ENCODE data around the gene GINS2.

Gene GINS2

DNA sequence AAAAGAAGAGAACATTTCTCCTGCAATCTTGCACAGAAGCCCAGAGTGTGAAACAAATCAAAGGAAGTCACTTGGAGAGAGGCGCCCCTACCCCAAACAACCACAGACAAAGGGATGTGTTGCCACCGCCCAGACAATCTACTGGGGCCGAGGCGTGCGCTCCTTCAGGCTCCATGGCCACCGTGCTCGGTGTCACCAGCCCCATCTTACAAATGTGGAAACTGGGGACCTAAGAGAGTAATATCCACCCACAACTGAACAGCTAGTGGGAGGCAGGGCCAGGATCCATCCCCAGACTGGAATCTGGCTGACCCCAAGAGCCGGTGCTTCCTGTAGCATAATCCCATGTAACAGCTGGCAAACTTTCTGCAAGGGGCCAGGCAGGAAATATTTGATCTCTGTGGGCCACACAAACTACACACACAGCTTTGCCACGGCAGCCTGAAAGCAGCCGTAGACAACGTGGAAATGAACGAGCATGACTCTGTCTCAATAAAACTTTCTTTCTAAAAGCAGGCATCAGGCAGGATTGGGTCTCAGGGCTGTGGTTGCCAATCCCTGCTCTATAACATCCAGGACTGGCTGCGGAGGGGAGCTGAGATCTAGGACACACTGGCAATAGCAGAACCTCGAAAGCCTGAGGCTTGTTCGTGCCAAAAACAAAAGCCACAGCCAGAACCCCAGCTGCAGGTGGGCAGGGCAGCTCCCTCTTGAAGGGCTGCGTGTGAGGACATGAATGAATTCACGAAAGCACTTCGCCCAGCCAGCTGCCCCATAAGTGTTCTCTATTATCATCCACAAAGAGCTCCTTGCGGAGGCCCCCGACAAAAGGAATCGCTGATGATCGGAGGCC, 26.6 kb upstream of the GINS2 start:
- peaks cover 0 to 13% of the 10 kb centered on the region in 2 donors for H3K4me1 ChIP-seq (ENCODE audit: control insufficient read depth in 1 of 2, insufficient read depth in 2 of 2, low read length in 2 of 2)
- no peak overlapping the region for H3K27ac ChIP-seq (ENCODE audit: low read length)
- H3K27me3 ChIP-seq (ENCODE audit: low read depth, low read length), result no peaks in the 10 kb centered on the region
- peaks cover 0 to 4% of the 10 kb centered on the region in 2 donors for H3K36me3 ChIP-seq (ENCODE audit: control insufficient read depth in 1 of 2, insufficient read depth in 2 of 2, low read length in 2 of 2)
- H3K9me3 ChIP-seq (ENCODE audit: control insufficient read depth in 1 of 2, low read length in 2 of 2), result peaks cover 0 to 8% of the 10 kb centered on the region in 2 donors
- no peak overlapping the region for H3K4me3 ChIP-seq (ENCODE audit: low read depth in 1 of 2, low read length in 2 of 2)

DNA sequence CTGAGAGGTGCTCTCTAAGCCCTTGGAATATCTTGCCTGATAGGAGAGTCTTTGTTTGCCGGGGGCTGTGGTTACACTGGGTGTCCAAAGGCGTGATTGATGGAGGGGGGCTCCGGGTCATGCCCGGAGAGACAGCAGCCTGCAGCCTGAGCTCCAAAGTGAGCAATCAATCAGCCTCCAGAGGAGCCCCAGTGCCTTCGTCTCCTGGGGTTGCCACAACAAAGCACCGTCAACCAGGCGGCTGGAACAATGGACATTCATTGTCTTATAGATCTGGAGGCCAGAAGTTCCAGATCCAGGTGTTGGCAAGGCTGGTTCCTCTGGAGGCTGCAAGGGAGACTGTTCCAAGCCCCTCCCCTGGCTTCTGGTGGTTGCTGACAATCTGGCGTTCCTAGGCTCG, 24.0 kb upstream of the GINS2 start:
- Histone ChIP-seq H3K36me3 (ENCODE audit: control insufficient read depth in 1 of 2, insufficient read depth in 2 of 2, low read length in 2 of 2) (peaks cover 0 to 4% of the 10 kb centered on the region in 2 donors), H3K27me3 (ENCODE audit: low read depth, low read length) (no peaks in the 10 kb centered on the region)

DNA sequence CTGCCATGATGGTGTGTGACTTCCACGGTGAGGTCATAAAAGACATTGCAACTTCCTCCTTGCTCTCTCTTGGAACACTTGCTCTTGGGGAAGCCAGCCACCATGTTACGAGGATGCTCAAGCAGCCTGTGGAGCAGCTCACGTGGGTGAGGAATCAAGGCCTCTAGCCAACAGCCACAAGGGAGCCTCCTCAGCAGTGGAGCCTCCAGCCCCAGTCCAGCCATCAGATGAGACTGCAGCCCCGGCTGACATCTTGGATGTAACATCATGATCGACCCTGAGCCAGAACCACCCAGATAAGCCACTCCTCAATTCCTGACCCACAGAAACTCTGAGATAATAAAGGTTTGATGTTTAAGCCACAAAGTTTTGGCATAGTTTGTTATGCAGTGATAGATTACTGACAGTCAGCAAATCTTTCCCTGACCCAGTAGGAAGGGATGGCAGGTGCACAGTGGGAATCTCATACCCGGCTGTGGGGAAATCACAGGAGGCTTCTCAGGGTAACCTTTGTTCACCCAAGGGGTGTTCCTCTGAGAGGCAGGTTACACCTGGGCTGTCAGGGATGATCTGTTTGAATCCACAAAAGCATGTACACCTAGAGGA, 23.3 kb upstream of the GINS2 start:
- Histone ChIP-seq H3K27ac (ENCODE audit: low read length) (no peak overlapping the region), H3K4me3 (ENCODE audit: low read depth in 1 of 2, low read length in 2 of 2) (no peak overlapping the region), H3K4me1 (ENCODE audit: control insufficient read depth in 1 of 2, insufficient read depth in 2 of 2, low read length in 2 of 2) (peaks cover 0 to 13% of the 10 kb centered on the region in 2 donors), H3K36me3 (ENCODE audit: control insufficient read depth in 1 of 2, insufficient read depth in 2 of 2, low read length in 2 of 2) (peaks cover 0 to 4% of the 10 kb centered on the region in 2 donors), H3K9me3 (ENCODE audit: control insufficient read depth in 1 of 2, low read length in 2 of 2) (peaks cover 0 to 8% of the 10 kb centered on the region in 2 donors), H3K27me3 (ENCODE audit: low read depth, low read length) (no peaks in the 10 kb centered on the region)

More for the DNA sequence above, 24.0 kb upstream of the GINS2 start:
- no peak overlapping the region for H3K4me3 ChIP-seq (ENCODE audit: low read depth in 1 of 2, low read length in 2 of 2)
- no peak overlapping the region for H3K27ac ChIP-seq (ENCODE audit: low read length)
- H3K4me1 ChIP-seq (ENCODE audit: control insufficient read depth in 1 of 2, insufficient read depth in 2 of 2, low read length in 2 of 2), result peaks cover 0 to 13% of the 10 kb centered on the region in 2 donors
- peaks cover 0 to 8% of the 10 kb centered on the region in 2 donors for H3K9me3 ChIP-seq (ENCODE audit: control insufficient read depth in 1 of 2, low read length in 2 of 2)

DNA sequence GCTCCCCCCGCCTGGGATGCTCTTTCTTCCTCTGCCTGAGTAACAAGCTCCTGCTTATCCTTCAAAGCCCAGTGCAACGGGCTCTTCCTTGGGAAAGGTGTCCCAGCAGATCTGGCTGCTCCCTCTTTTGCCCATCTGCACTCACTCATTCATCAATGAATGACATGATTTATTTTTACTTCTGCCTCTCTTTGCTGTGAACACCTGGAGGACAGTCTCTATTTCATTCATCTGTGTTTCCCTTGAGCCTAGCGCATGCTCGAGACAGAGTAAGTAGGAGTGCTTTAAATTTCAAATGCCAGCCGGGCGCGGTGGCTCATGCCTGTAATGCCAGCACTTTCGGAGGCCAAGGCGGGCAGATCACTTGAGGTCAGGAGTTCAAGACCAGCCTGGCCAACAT, 22.0 kb upstream of the GINS2 start:
- Histone ChIP-seq H3K27me3 (ENCODE audit: low read depth, low read length) (no peaks in the 10 kb centered on the region), H3K9me3 (ENCODE audit: control insufficient read depth in 1 of 2, low read length in 2 of 2) (peaks cover 0 to 8% of the 10 kb centered on the region in 2 donors), H3K36me3 (ENCODE audit: control insufficient read depth in 1 of 2, insufficient read depth in 2 of 2, low read length in 2 of 2) (peaks cover 0 to 4% of the 10 kb centered on the region in 2 donors), H3K4me1 (ENCODE audit: control insufficient read depth in 1 of 2, insufficient read depth in 2 of 2, low read length in 2 of 2) (peaks cover 0 to 2% of the 10 kb centered on the region in 2 donors), H3K4me3 (ENCODE audit: low read depth in 1 of 2, low read length in 2 of 2) (no peak overlapping the region), H3K27ac (ENCODE audit: low read length) (no peak overlapping the region)

DNA sequence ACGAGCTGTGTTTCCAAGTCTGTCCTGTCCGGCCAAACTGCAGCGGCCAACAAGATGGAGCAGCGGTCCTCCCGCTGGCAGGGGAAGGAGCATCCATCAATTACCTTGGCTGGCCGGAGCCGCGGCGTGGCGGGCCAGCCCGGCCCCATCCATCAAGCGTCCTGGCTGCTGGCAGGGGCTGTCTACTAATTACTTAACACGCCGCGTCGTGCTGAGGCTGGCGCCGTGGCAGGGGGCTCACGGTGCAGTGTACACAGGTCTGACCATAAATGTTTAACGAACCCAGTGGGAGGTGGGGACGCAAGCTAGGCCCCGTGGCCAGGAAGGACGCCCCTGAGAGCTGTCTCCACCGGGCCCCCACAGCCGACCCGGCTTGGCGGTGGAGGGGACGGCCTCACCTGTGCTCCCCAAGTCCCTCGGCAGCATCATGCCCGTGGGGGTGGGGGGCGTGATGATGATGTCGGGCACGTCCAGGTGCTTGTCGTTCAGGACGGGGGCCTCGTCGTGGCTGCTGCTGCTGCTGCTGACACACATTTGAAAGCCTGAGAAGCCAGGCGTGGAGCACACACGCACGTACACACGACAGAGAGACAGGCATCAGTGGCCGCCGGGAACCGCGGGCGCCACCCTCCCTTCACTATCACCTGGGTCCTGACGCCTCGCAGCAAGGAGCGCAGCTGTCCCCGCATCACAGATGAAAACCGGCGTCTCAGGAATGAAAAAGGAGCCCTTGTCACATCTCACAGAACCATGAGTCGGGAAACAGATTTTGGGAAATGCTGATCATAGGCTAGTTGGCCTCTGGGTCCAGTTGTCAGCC, 21.2 kb upstream of the GINS2 start:
- peaks cover 0 to 8% of the 10 kb centered on the region in 2 donors for H3K9me3 ChIP-seq (ENCODE audit: control insufficient read depth in 1 of 2, low read length in 2 of 2)
- peaks cover 0 to 4% of the 10 kb centered on the region in 2 donors for H3K36me3 ChIP-seq (ENCODE audit: control insufficient read depth in 1 of 2, insufficient read depth in 2 of 2, low read length in 2 of 2)
- H3K4me1 ChIP-seq (ENCODE audit: control insufficient read depth in 1 of 2, insufficient read depth in 2 of 2, low read length in 2 of 2), result no peaks in the 10 kb centered on the region
- no peak overlapping the region for H3K4me3 ChIP-seq (ENCODE audit: low read depth in 1 of 2, low read length in 2 of 2)
- H3K27me3 ChIP-seq (ENCODE audit: low read depth, low read length), result no peaks in the 10 kb centered on the region
- H3K27ac ChIP-seq (ENCODE audit: low read length), result no peak overlapping the region

DNA sequence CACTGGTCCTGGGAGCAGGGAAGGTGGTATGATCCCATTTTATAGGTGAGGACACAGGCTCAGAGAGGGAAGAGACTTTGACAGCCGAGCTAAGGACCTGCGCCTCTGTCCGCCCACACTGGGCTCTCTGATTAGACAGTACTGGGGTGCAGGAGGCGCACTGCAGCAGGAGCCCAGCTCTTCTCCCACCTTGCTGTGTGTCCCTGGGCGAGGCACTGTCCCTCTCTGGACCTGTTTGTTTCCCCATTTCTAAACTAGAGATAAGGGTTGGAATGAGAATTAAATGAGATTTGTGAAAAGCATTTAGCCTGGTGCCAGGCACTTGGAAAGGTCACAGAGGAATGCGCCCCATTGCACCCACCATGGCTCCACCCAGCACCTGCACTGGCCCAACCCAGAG, 19.6 kb upstream of the GINS2 start:
- Histone ChIP-seq H3K9me3 (ENCODE audit: control insufficient read depth in 1 of 2, low read length in 2 of 2) (peaks cover 0 to 8% of the 10 kb centered on the region in 2 donors), H3K27me3 (ENCODE audit: low read depth, low read length) (no peaks in the 10 kb centered on the region), H3K36me3 (ENCODE audit: control insufficient read depth in 1 of 2, insufficient read depth in 2 of 2, low read length in 2 of 2) (peaks cover 0 to 4% of the 10 kb centered on the region in 2 donors), H3K4me1 (ENCODE audit: control insufficient read depth in 1 of 2, insufficient read depth in 2 of 2, low read length in 2 of 2) (no peaks in the 10 kb centered on the region), H3K4me3 (ENCODE audit: low read depth in 1 of 2, low read length in 2 of 2) (no peak overlapping the region), H3K27ac (ENCODE audit: low read length) (no peak overlapping the region)

DNA sequence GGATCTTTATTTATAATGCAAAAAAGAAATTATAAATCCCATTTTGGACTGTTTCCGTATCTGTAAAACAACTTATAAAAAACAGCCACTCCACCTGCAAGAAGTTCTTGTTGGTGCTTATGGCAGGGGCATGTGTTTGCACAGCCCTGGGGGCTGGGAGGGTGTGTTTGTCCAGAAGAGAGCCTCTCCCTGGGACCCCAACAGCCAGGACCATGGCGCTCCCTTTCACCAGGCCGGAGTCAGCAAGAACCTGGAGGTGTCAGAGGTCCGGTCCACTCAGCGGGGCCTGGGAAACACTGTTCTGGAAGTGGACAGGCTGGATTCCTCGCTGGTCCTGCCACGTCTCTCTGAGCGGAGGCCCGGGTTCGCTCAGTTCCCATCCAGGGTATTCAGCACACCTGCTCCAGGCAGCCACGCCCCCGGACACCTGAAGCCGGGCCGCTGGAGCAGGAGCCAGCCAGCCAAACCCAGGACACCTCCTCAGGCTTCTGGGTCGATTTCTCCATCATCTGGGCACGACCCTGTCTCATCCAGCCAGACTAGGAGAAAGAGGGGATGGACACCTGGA, 18.9 kb upstream of the GINS2 start:
- Histone ChIP-seq H3K9me3 (ENCODE audit: control insufficient read depth in 1 of 2, low read length in 2 of 2) (peaks cover 0 to 8% of the 10 kb centered on the region in 2 donors), H3K4me1 (ENCODE audit: control insufficient read depth in 1 of 2, insufficient read depth in 2 of 2, low read length in 2 of 2) (no peaks in the 10 kb centered on the region), H3K27ac (ENCODE audit: low read length) (no peak overlapping the region), H3K27me3 (ENCODE audit: low read depth, low read length) (no peaks in the 10 kb centered on the region), H3K4me3 (ENCODE audit: low read depth in 1 of 2, low read length in 2 of 2) (no peak overlapping the region), H3K36me3 (ENCODE audit: control insufficient read depth in 1 of 2, insufficient read depth in 2 of 2, low read length in 2 of 2) (peaks cover 0 to 4% of the 10 kb centered on the region in 2 donors)

DNA sequence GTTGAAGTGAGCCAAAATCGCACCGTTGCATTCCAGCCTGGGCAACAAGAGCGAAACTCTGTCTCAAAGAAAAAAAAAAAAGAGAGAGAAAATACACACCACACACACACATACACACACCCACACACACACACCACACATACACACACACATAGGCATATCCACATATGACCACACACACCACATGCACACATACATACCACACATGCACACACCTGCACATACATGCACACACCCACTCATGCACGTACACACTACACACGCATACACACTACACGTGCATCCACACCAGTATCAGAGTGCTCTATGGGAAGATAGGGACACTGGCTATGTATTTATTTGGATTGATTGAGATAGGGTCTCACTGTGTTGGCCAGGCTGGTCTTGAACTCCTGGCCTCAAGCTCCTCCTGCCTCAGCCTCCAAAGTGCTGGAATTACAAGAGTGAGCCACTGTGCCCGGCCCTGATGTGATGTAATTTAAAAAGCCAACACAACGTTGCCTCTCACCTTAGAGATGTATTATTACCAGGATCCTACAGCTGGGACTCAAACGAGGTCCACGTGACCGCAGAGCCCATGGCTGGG, 17.8 kb upstream of the GINS2 start:
- H3K36me3 ChIP-seq (ENCODE audit: control insufficient read depth in 1 of 2, insufficient read depth in 2 of 2, low read length in 2 of 2), result no peaks in the 10 kb centered on the region
- no peaks in the 10 kb centered on the region for H3K9me3 ChIP-seq (ENCODE audit: control insufficient read depth in 1 of 2, low read length in 2 of 2)
- H3K27me3 ChIP-seq (ENCODE audit: low read depth, low read length), result no peaks in the 10 kb centered on the region
- no peak overlapping the region for H3K4me3 ChIP-seq (ENCODE audit: low read depth in 1 of 2, low read length in 2 of 2)
- no peak overlapping the region for H3K27ac ChIP-seq (ENCODE audit: low read length)
- no peaks in the 10 kb centered on the region for H3K4me1 ChIP-seq (ENCODE audit: control insufficient read depth in 1 of 2, insufficient read depth in 2 of 2, low read length in 2 of 2)

DNA sequence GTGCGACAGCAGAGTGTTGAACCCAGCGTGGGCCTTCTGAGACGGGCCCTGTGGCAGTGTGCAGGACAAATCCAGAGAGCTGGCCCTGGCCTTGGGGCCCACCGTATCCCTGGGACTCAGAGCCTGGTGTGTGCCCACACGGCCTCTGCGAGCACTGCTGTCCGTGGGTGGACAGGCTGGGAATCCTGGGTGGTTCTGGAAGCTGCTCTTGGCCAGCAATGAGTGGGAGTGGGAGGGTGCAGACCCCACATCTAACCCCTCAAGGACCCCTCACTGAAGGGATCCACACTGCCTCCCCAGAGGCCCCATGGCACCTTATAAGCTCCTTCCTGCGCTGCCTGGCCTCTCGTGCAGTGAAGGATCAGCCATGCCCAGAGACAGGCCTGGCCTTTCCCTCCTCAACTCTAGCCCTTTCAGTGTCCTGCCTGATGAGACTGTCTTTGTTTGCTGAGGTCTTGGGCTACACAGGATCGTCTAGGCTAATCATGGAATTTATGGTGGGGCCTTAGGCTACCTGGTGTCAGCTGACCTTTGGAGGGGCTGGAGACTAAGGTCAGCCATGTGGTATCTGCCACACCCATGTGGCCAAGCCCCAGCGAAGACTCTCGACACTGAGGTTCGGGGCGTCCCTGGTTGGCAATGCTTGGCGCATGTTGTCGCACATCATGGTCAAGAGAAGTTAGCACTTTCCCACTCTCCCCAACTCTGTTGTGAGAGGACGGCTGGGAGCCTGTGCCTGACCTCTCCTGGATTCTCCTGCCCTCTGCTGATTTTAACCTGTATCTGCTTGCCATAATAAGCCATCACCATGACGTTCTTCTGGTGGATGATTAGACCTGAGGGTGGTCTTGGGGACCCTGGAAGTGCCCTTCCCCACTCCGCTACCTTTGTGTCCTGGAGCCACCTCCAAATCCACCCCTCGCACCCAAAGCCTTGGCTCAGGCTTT, 16.4 kb upstream of the GINS2 start:
- no peaks in the 10 kb centered on the region for H3K27me3 ChIP-seq (ENCODE audit: low read depth, low read length)
- no peak overlapping the region for H3K27ac ChIP-seq (ENCODE audit: low read length)
- no peak overlapping the region for H3K4me3 ChIP-seq (ENCODE audit: low read depth in 1 of 2, low read length in 2 of 2)
- no peaks in the 10 kb centered on the region for H3K9me3 ChIP-seq (ENCODE audit: control insufficient read depth in 1 of 2, low read length in 2 of 2)
- H3K36me3 ChIP-seq (ENCODE audit: control insufficient read depth in 1 of 2, insufficient read depth in 2 of 2, low read length in 2 of 2), result no peaks in the 10 kb centered on the region
- H3K4me1 ChIP-seq (ENCODE audit: control insufficient read depth in 1 of 2, insufficient read depth in 2 of 2, low read length in 2 of 2), result no peaks in the 10 kb centered on the region

DNA sequence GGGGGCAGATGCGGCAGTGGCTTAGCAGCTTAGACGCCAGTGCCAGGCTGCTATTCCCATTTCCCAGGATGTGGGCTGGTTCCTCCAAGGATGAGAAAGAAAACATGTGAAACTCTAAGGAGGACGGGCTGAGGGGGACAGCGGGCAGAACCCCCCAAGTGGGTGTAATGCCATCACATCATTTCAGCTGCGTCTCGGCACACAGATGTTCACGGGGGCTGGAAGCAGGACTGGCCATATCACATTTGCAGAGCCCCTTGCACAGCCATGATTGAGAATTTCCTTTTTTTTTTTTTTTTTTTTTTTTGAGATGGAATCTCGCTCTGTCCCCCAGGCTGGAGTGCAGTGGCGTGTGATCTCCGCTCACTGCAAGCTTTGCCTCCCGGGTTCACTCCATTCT, 15.3 kb upstream of the GINS2 start:
- H3K27me3 ChIP-seq (ENCODE audit: low read depth, low read length), result no peaks in the 10 kb centered on the region
- H3K9me3 ChIP-seq (ENCODE audit: control insufficient read depth in 1 of 2, low read length in 2 of 2), result no peaks in the 10 kb centered on the region
- no peak overlapping the region for H3K4me3 ChIP-seq (ENCODE audit: low read depth in 1 of 2, low read length in 2 of 2)
- no peak overlapping the region for H3K27ac ChIP-seq (ENCODE audit: low read length)
- H3K36me3 ChIP-seq (ENCODE audit: control insufficient read depth in 1 of 2, insufficient read depth in 2 of 2, low read length in 2 of 2), result no peaks in the 10 kb centered on the region
- H3K4me1 ChIP-seq (ENCODE audit: control insufficient read depth in 1 of 2, insufficient read depth in 2 of 2, low read length in 2 of 2), result no peaks in the 10 kb centered on the region
